Liver (tissue), 9 donors: Measurements from ENCODE around the gene SIGLEC10. TPM values are rescaled to one million over a fixed set of nuclear protein-coding genes. Genes with fewer than 3 reads are reported as not detected.

ENCODE experiments used
- DNase-seq: peaks from one replicate; pipeline ENCODE4 v3.0.0-alpha.2; 2017; ENCODE audit warnings: low spot score
- H3K27ac ChIP-seq, 2 donors: one replicate each; pipeline ENCODE4 v1.7.0; 2013; ENCODE audit warnings: inconsistent platforms in 2 of 2, low read length in 2 of 2, control low read depth in 1 of 2, low read depth in 1 of 2, mild to moderate bottlenecking in 1 of 2
- H3K27me3 ChIP-seq, 4 donors: one replicate each; pipeline versions ENCODE4 v1.6.1 to v1.7.0; 2013; ENCODE audit warnings: low read length in 3 of 4, inconsistent platforms in 1 of 4, mild to moderate bottlenecking in 1 of 4, moderate library complexity in 1 of 4; ENCODE audit not compliant: control insufficient read depth in 4 of 4, insufficient read depth in 4 of 4
- H3K36me3 ChIP-seq, 4 donors: one replicate each; pipeline versions ENCODE4 v1.6.1 to v1.7.0; 2013; ENCODE audit warnings: low read length in 3 of 4, mild to moderate bottlenecking in 3 of 4, low read depth in 1 of 4, moderate library complexity in 1 of 4; ENCODE audit not compliant: control insufficient read depth in 4 of 4, insufficient read depth in 3 of 4
- H3K4me1 ChIP-seq, 4 donors: one replicate each; pipeline versions ENCODE4 v1.6.1 to v1.7.0; 2013; ENCODE audit warnings: low read length in 3 of 4, mild to moderate bottlenecking in 3 of 4, moderate library complexity in 1 of 4; ENCODE audit not compliant: control insufficient read depth in 4 of 4, insufficient read depth in 4 of 4
- H3K4me3 ChIP-seq, 3 donors: one replicate each; pipeline versions ENCODE4 v1.6.1 to v1.7.0; 2013; ENCODE audit warnings: low read length in 3 of 3, control low read depth in 1 of 3, low read depth in 1 of 3, mild to moderate bottlenecking in 1 of 3
- H3K9ac ChIP-seq, 2 donors: one replicate each; pipeline ENCODE4 v1.7.0; 2013; ENCODE audit warnings: low read length in 2 of 2, mild to moderate bottlenecking in 2 of 2, moderate library complexity in 2 of 2, control low read depth in 1 of 2, low read depth in 1 of 2
- H3K9me3 ChIP-seq, 4 donors: one replicate each; pipeline versions ENCODE4 v1.6.1 to v1.7.0; 2013; ENCODE audit warnings: low read length in 3 of 4; ENCODE audit not compliant: control insufficient read depth in 4 of 4
- EGR1 ChIP-seq, 2 donors: IDR thresholded peaks; 2 replicates each; pipeline ENCODE4 v1.6.1; 2016 to 2018; ENCODE audit warnings: antibody characterized with exemption in 2 of 2, low read depth in 2 of 2
- FOXA1 ChIP-seq: IDR thresholded peaks from 2 replicates; pipeline ENCODE4 v1.6.1; 2016; ENCODE audit warnings: antibody characterized with exemption
- FOXA2 ChIP-seq: IDR thresholded peaks from 2 replicates; pipeline ENCODE4 v1.6.1; 2016; ENCODE audit warnings: antibody characterized with exemption
- GABPA ChIP-seq, 2 donors: IDR thresholded peaks in 1 of 2; conservative IDR thresholded peaks in 1 of 2; 2 replicates each; pipeline ENCODE4 v1.6.1; 2016; ENCODE audit warnings: antibody characterized with exemption in 2 of 2, mild to moderate bottlenecking in 1 of 2, moderate library complexity in 1 of 2
- HNF4A ChIP-seq, 2 donors: conservative IDR thresholded peaks; 2 replicates each; pipeline ENCODE4 v1.6.1; 2016; ENCODE audit warnings: antibody characterized with exemption in 2 of 2, mild to moderate bottlenecking in 2 of 2
- HNF4G ChIP-seq: IDR thresholded peaks from 2 replicates; pipeline ENCODE4 v1.6.1; 2016; ENCODE audit warnings: antibody characterized with exemption
- JUND ChIP-seq, 2 donors: IDR thresholded peaks; 2 replicates each; pipeline ENCODE4 v1.6.1; 2016; ENCODE audit warnings: antibody characterized with exemption in 2 of 2
- NR2F2 ChIP-seq: IDR thresholded peaks from 2 replicates; pipeline ENCODE4 v1.6.1; 2016; ENCODE audit warnings: antibody characterized with exemption
- RAD21 ChIP-seq, 2 donors: IDR thresholded peaks; 2 replicates each; pipeline ENCODE4 v1.6.1; 2016; ENCODE audit warnings: antibody characterized with exemption in 2 of 2, mild to moderate bottlenecking in 2 of 2
- RXRA ChIP-seq, 2 donors: IDR thresholded peaks; 2 replicates each; pipeline ENCODE4 v1.6.1; 2017 to 2018; ENCODE audit warnings: antibody characterized with exemption in 2 of 2, mild to moderate bottlenecking in 1 of 2
- SP1 ChIP-seq: IDR thresholded peaks from 2 replicates; pipeline ENCODE4 v1.6.1; 2018; ENCODE audit warnings: antibody characterized with exemption, mild to moderate bottlenecking
- TAF1 ChIP-seq: conservative IDR thresholded peaks from 2 replicates; pipeline ENCODE4 v1.6.1; 2016; ENCODE audit warnings: antibody characterized with exemption, mild to moderate bottlenecking
- YY1 ChIP-seq: IDR thresholded peaks from 2 replicates; pipeline ENCODE4 v1.6.1; 2016; ENCODE audit warnings: antibody characterized with exemption, mild to moderate bottlenecking
- WGBS: extraction: QIAGEN DNeasy Blood & Tissue Kit; methylation state at CpG from one replicate; pipeline ENCODE4 v1.1.7; 2013; 5-methylcytosine and 5-hydroxymethylcytosine counted together
- polyA plus RNA-seq, 2 donors: library from polyadenylated mRNA; stranded (reverse) in 1 of 2; unstranded in 1 of 2; fragments of 200-250 nt in 1 of 2; fragments of >200 nt in 1 of 2; fragmentation: Nextera tagmentation in 1 of 2; extraction: Ambion mirVana in 1 of 2; gene quantifications; one replicate each; pipeline versions ENCODE4 v1.2.1 to v1.2.3, GENCODE V29; 2013 to 2015
- total RNA-seq, 2 donors: library from RNA; depleted of rRNA; stranded (reverse); fragments of >200 nt; gene quantifications; one replicate each; pipeline ENCODE4 v1.2.3, GENCODE V29; 2014
- TF ChIP-seq, protein P1 (sequence below): IDR thresholded peaks from 2 replicates; pipeline ENCODE4 v1.6.1; 2016; ENCODE audit warnings: antibody characterized with exemption, mild to moderate bottlenecking
- TF ChIP-seq, protein P2 (sequence below): IDR thresholded peaks from 2 replicates; pipeline ENCODE4 v1.6.1; 2016; ENCODE audit warnings: antibody characterized with exemption
- TF ChIP-seq, protein P3 (sequence below): IDR thresholded peaks from 2 replicates; pipeline ENCODE4 v1.6.1; 2016; ENCODE audit warnings: antibody characterized with exemption
- TF ChIP-seq, protein P4 (sequence below): IDR thresholded peaks from 2 replicates; pipeline ENCODE4 v1.6.1; 2016; ENCODE audit warnings: antibody characterized with exemption
- TF ChIP-seq, protein P5 (sequence below): fragments of 150-350 bp; IDR thresholded peaks from 2 replicates; pipeline ENCODE4 v1.5.1; 2017; ENCODE audit warnings: improper control_type of control experiment, low read depth, low read length; ENCODE audit not compliant: missing input control
- donor health status: healthy.
- donor health status: healthy.
- donor health status: healthy.
- donor health status: healthy.
- donor health status: healthy.

SIGLEC10 gene
- total and polyA plus RNA-seq, 4 donors: 1.7 to 8.4 (median 6.5) TPM

DNA sequence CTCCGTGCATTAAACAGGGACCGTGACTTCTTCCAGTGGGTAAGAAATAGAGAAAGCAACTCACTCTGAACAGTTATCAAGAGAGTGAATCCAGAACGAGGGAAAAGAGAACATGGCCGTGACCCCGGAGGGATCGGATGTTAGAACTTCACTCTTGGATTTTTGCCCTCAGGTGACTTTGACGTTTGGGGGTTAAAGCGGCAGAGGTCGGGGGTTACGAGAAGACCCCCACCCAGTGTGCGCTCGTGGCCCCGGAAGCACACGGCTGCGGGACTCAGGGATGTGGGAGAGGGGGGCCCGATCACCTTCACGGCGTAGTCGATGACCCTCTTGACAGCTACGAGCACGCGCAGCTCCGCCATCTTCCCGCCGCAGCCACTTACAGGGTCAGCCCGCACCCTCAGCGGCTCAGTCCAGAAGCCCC is 51.5 kb downstream of the SIGLEC10 start, which contains the start of gene ETFB:
Gene ETFB (minus strand): TSS at position 424 of the 424 bp plus-strand sequence. CDS start 62 bp downstream, at position 362.
- TF ChIP-seq FOXA1 (no peak), SP1 (no peak), RXRA (IDR thresholded peaks at IDR 0.05) (no peak), FOXA2 (no peak), JUND (IDR thresholded peaks at IDR 0.05) (no peak), RAD21 (IDR thresholded peaks at IDR 0.05) (no peak), GABPA (IDR thresholded peaks at IDR 0.05 in 1 of 2, conservative IDR thresholded peaks at IDR 0.05 in 1 of 2) (no peak), NR2F2 (no peak), TAF1 (no peak), YY1 (no peak), HNF4A (conservative IDR thresholded peaks at IDR 0.05) (no peak), HNF4G (no peak), EGR1 (IDR thresholded peaks at IDR 0.05; ENCODE audit: low read depth in 2 of 2) (no peak)
- TF ChIP-seq, protein P1, sequence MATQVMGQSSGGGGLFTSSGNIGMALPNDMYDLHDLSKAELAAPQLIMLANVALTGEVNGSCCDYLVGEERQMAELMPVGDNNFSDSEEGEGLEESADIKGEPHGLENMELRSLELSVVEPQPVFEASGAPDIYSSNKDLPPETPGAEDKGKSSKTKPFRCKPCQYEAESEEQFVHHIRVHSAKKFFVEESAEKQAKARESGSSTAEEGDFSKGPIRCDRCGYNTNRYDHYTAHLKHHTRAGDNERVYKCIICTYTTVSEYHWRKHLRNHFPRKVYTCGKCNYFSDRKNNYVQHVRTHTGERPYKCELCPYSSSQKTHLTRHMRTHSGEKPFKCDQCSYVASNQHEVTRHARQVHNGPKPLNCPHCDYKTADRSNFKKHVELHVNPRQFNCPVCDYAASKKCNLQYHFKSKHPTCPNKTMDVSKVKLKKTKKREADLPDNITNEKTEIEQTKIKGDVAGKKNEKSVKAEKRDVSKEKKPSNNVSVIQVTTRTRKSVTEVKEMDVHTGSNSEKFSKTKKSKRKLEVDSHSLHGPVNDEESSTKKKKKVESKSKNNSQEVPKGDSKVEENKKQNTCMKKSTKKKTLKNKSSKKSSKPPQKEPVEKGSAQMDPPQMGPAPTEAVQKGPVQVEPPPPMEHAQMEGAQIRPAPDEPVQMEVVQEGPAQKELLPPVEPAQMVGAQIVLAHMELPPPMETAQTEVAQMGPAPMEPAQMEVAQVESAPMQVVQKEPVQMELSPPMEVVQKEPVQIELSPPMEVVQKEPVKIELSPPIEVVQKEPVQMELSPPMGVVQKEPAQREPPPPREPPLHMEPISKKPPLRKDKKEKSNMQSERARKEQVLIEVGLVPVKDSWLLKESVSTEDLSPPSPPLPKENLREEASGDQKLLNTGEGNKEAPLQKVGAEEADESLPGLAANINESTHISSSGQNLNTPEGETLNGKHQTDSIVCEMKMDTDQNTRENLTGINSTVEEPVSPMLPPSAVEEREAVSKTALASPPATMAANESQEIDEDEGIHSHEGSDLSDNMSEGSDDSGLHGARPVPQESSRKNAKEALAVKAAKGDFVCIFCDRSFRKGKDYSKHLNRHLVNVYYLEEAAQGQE: no peak
- TF ChIP-seq, protein P2, sequence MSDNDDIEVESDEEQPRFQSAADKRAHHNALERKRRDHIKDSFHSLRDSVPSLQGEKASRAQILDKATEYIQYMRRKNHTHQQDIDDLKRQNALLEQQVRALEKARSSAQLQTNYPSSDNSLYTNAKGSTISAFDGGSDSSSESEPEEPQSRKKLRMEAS: no peak
- TF ChIP-seq, protein P3, sequence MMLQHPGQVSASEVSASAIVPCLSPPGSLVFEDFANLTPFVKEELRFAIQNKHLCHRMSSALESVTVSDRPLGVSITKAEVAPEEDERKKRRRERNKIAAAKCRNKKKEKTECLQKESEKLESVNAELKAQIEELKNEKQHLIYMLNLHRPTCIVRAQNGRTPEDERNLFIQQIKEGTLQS: no peak
- TF ChIP-seq, protein P4, sequence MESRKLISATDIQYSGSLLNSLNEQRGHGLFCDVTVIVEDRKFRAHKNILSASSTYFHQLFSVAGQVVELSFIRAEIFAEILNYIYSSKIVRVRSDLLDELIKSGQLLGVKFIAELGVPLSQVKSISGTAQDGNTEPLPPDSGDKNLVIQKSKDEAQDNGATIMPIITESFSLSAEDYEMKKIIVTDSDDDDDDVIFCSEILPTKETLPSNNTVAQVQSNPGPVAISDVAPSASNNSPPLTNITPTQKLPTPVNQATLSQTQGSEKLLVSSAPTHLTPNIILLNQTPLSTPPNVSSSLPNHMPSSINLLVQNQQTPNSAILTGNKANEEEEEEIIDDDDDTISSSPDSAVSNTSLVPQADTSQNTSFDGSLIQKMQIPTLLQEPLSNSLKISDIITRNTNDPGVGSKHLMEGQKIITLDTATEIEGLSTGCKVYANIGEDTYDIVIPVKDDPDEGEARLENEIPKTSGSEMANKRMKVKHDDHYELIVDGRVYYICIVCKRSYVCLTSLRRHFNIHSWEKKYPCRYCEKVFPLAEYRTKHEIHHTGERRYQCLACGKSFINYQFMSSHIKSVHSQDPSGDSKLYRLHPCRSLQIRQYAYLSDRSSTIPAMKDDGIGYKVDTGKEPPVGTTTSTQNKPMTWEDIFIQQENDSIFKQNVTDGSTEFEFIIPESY: no peak
- TF ChIP-seq, protein P5, sequence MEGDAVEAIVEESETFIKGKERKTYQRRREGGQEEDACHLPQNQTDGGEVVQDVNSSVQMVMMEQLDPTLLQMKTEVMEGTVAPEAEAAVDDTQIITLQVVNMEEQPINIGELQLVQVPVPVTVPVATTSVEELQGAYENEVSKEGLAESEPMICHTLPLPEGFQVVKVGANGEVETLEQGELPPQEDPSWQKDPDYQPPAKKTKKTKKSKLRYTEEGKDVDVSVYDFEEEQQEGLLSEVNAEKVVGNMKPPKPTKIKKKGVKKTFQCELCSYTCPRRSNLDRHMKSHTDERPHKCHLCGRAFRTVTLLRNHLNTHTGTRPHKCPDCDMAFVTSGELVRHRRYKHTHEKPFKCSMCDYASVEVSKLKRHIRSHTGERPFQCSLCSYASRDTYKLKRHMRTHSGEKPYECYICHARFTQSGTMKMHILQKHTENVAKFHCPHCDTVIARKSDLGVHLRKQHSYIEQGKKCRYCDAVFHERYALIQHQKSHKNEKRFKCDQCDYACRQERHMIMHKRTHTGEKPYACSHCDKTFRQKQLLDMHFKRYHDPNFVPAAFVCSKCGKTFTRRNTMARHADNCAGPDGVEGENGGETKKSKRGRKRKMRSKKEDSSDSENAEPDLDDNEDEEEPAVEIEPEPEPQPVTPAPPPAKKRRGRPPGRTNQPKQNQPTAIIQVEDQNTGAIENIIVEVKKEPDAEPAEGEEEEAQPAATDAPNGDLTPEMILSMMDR: no peak
- WGBS: under 1% methylated on average over 27 of the region's 27 CpGs
- peaks cover 2 to 50% (median 28%) of the 10 kb centered on the region in 4 donors for H3K4me1 ChIP-seq

More for the DNA sequence above, 51.5 kb downstream of the SIGLEC10 start, which contains the start of gene ETFB:
- H3K27me3 ChIP-seq: no peaks in the 10 kb centered on the region
- no peaks in the 10 kb centered on the region for H3K9me3 ChIP-seq
- DNase-seq: no peak
- no peaks in the 10 kb centered on the region for H3K36me3 ChIP-seq
- peak within 1 kb of the TSS; percentile 98 to 99 for H3K27ac ChIP-seq
- H3K9ac ChIP-seq: peak within 1 kb of the TSS; percentile 100
- peak within 1 kb of the TSS; percentile 71 to 98 (median 91) for H3K4me3 ChIP-seq
